Ecto neural progenitor cell (in vitro differentiated cells): ENCODE measurements around the gene PLAAT2.
"Not testable (repeated sequence)": the region's sequence is repeated elsewhere in the genome, so short reads cannot be mapped to it uniquely, and the experiment has no call there.

Source experiments
- DNase-seq: peaks from one replicate; pipeline ENCODE4 v3.0.0-alpha.2; 2018; ENCODE audit warnings: low spot score

PLAAT2 gene

DNA sequence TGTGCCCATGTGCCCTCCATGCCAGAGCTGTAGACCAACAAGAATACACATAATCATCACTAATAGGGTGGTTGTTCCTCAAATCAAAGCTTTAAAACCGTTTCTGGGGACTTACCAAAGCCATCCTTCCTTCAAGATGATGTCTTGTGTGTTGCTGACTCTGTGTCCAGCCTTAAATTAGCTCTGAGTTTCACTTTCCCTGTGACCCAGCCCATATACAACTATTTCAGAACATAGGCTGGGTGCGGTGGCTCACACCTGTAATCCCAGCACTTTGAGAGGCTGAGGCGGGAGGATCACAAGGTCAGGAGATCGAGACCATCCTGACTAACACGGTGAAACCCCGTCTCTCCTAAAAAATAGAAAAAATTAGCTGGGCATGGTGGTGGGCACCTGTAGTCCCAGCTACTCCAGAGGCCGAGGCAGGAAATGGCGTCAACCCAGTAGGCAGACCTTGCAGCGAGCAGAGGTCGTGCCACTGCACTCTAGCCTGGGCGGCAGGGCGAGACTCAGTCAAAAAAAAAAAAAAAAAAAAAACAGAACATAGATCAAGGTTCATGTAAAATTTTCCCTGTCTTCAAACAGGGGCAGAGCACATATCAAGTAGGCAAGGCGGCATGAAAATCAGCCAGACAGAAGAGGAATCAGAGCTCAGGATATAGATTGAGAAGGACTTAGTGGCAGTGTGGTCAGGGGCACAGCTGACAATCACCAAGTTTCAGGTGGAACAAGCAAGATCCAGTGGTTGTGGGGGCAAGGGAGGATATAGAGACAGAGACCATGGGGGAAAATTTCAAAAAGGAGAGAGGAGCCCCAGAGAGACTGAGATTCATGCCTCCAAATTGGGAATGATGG, at the start of gene PLAAT2:
Gene PLAAT2, minus strand, starts transcription at position 179 of the 855 bp plus-strand sequence. Its CDS starts 55 bp downstream, at position 124.
- DNase-seq = no peak

DNA sequence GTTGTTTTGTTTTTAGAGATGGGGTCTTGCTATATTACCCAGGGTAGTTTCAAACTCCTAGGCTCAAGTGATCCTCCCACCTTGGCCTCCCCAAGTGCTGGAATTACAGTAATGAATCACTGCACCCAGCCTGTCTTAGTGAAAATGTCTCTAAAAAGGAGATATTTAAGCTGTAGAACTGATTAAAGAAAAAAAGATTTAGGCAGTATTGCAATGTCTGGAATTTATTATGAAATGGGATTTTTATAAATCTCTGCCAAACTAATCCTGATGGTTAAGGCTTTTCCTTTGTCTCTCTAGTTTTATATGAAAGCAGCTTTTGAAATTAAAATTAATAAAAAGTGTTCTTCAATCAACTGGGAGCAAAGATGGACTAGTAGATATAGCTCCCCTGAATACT, 49.0 kb upstream of the PLAAT2 start:
- no peak for DNase-seq

DNA sequence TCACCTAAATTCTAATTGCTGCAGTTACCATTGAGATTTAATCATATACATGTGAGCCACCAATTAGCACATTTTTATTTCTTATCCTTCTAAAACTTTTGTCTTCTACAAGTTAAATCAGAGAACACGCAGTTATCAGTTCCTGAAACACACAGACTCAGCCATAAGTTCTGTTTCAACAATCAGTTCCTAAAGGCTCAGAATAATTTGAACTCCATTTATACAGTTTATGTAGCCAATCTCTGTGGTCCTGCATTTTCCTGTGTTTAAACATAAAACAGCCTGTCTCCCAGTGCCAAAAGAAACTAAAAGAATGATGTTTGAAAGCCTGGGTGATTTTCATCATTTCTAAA, 48.2 kb upstream of the PLAAT2 start:
- DNase-seq = no peak

DNA sequence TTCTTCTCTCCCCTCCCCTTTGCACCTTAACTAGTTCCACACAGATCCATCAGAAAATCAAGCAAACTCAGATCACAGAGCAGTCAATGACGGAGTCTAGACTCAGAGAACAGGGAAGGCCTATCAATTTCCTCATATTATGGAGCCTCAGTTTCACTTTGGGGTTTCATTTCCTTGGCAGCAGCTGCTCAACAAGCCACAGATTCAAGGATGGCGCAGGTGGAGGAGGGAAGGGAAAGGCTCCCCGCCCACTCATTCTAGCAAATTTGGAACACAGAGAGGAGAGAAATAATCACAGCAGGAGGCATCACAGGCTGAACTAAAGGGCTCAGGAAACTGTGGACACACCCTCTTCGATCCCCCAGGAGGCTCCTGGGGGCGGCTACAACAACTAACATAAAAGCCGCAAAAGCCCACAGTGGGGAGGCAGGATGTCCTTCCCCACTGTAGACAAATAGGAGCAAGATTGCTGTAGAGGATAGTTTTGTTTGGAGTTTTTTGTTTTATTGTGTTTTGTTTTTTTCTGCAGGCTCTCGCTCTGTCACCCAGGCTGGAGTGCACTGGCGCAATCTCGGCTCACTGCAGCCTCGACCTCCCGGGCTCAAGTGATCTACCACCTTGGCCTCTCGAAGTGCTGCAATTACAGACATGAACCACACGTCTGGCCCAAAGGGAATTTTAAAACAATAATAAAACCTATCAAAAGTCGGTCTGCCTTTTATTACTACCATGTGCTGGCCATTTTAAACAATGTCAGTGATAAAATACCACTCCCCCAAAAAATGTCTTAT, 47.6 kb upstream of the PLAAT2 start:
- DNase-seq = no peak

DNA sequence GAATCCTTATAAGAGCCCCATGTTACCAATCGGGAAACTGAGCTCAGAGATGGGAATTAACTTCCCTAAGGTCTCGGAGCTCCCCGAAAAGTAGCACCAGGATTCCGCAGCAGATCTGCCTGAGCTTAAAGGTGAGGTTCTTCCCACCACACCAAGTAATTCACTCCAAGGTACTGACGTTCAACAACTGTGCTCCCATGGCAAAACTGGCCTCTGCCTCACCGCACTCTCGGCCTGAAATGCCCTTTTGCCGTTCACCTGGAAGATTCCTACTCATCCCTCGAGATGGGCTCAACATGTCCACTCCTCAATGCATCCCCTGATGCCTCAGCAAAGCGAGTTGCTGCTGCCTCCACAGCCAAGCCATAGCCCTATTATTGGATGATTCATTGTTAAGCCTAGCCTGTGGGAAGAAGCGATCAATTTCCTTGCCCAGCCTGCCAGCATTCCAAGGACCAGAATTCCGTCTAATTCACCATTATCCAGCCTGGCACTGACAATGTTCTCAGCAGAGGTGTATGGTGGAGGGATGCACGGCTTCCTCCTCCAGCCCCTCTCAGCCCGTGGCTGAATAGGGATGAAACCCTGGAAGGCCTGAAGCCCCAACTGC, 46.9 kb upstream of the PLAAT2 start:
- DNase-seq = no peak

DNA sequence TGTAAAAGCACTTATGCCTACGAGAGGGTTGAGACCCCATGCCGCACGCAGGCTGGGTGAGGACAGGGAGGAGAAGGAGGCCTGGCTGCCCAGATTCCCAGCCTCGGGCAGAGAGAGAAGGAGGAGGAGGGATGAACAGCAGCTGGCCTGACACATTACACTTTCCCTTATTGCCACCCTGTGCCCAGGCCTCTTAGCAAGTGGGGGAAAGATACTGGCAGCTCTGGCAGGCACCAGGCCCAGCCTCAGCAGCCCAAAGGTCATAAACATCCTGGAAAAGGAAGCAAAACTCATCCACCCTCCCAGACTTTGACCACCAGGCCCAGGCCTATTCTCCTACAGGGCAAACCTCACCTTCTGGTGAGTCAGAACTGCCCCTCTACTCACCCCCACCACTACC, 46.4 kb upstream of the PLAAT2 start:
- no peak for DNase-seq

DNA sequence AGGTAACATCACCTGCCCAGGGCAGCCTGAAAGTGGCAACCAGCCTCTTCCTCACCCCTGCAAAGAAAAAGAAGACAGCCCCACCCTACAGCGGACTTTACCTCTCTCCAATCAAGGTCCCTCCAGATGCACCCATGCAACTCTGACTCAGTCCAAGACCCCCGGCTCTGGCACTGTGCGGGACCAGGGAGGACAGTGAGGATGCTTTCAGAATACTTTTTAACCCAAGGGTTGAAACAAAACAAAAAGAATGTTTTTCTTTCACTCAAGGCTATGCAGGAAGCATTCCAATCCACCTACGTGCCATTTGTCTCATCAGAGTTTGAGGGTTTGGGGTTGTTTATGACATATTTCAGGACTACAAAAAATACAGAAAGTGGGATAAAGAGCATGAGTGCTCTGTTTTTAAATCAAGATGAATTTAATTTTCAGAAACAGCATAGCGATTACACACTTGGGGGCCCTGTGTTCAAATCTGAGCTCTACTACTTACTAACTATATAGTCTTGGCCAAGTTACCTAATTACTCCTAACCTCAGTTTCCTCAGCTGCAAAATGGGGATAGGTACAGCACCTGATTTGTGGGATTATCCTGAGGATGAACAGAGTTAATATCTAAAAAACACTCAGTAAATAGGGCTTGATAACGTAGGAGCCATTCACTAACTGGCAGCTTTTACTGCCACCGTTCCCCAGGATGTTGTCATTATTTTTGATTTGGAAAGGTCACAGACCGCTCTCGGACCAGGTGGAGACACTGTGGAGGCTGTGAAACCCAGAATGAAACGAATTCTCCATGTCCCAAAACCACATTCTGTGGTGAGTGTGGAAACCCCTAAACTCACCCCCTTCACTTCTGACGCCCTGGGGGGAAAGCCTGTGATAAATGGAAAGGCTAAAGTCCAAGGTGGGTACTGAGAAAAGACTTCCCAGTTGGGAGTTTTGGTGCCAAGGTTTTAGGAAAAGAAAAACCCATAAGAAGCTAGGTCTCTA, 45.5 kb upstream of the PLAAT2 start:
- DNase-seq = no peak

DNA sequence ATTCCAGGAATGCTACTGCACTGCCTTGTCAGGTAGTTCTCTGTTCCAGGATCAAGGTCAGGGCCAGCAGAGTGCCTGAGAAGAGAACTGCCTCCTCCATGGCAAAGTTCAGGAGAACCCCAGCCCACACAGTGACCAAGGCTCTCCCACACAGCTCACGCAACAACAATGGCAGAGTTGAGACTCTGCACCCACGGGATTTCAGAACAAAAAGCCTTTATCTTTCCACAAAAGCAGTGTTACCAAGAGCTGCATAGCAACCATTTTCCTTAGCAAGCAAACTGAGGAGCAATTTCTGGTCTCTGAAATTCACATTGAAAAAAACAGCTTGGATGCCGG, 40.0 kb upstream of the PLAAT2 start:
- no peak for DNase-seq

DNA sequence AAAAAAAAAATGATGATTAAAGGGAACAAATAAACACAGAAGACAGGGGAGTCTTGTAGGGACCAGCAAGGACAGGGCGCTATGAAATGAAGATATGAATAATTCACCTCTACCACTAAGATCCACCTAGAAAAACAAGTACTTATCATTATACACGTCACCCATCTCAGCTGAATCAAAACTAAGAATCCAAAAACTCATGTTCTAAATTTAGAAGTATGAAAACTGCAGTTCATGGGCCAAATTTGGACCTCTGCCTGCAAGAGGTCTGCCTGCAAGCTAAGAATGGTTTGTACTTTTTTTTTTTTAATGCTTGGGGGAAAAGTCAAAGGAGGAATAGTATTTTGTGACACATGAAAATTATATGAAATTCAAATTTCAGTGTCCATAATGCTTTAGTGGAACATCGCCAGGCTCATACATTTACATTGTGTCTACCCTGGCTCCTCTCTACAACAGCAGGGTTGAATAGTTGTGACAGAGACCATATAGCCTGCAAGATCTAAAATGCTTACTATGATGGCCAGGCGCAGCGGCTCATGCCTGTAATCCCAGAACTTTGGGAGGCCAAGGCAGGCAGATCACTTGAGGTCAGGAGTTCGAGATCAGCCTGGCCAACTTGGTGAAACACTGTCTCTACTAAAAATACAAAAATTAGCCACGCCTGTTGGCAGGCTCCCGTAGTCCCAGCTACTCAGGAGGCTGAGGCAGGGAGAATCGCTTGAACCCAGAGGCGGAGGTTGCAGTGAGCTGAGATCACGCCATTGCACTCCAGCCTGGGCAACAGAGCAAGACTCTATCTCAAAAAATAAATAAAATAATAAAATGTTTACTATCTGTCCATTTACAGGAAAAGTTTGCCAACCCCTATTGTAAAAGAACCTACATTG, 39.4 kb upstream of the PLAAT2 start:
- DNase-seq = not testable (repeated sequence)

DNA sequence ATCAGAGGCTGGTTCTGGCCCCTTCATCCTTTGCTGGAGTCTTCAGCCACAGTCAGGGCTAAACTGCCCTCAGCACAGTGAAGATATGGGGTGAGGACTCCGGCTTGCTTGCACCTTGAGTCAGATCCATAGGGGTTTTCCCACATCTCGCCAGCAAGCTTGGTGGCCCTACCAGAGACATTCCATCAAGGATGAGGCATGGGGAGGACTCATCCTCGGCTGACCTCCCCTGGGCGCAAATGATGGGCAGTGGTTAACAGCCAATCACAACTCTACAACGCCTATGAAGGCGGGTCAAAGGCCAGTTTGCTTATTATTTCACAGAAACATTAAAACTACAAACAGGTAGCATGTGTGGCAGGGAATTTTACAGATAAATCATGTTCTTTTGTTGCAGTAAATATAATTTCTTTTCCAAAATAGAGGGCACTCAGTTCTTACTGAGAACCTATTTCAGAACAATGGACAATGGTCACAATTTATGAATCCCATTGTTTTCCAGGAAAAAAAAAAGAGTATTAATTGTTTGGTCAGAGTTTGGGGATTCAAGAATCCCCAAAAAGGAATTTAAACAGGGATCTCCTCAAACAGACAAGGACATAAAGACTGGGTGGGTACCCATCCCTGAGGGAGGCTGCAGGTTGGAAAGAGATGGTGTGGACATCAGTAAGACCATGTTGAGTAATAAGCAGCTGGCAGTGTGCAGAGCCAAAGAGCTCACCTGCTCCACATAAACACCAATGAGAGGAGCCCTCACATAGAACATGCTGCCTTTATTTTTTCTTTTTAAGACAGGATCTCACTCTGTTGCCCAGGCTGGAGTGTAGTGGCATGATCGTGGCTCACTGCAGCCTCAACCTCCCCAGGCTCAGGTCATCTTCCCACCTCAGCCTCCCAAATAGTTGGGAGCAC, 36.3 kb upstream of the PLAAT2 start:
- DNase-seq = no peak

DNA sequence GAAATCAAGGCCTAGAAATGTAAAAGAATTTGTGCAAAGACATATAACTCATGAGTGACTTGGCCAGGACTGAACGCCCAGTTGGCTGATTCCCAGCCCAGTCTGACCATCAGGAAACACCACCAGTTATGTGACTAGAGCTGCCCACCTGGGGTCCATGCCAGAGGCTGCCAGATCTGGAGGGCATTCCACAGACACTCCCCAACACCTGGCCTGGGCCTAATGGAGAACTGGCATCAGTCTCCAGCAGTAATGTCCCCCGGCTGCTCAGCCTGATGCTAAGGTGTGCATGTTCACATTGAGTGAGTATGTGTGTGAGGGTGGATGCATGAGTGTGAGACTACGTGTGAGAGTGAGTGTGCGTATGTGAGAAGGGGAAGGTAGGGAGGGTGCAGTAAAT, 35.4 kb upstream of the PLAAT2 start:
- DNase-seq = no peak

DNA sequence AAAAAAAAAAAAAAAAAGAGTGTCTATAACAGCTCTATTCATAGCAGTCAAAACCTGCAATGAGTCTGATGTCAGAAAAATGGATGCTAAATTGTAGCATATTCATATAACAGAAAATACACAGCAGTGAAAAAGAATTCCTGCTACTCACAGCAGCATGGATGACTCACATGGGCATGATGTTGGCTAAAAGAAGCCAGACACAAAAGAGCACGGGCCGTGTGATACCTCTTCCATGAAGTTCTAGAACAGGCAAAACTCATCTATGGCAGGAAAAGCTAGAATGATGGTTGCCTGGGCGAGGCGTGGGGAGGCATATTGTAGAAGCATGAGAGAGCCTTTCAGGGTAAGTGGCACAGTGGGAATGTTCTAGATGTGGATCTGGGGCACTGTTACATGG, 32.1 kb upstream of the PLAAT2 start:
- no peak for DNase-seq

DNA sequence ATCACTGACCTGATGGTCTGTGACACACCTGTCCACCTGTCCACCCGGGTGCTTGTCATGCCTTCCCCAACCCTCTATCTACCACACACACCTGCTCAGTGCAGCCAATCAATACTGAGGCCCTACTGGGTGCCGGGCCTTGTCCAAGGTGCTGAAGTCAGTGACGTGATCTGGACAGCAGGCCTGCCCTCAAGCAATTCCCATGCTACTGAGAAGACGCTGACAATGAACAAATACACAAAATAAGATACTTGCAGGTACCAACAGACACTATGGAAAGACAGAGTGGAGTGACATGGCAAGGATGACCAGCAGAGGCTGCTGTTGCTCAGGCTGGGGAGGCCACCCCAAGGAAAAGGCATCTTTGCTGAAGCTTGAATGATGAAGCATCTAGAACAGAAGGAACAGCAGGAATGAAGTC, 29.8 kb upstream of the PLAAT2 start:
- no peak for DNase-seq

DNA sequence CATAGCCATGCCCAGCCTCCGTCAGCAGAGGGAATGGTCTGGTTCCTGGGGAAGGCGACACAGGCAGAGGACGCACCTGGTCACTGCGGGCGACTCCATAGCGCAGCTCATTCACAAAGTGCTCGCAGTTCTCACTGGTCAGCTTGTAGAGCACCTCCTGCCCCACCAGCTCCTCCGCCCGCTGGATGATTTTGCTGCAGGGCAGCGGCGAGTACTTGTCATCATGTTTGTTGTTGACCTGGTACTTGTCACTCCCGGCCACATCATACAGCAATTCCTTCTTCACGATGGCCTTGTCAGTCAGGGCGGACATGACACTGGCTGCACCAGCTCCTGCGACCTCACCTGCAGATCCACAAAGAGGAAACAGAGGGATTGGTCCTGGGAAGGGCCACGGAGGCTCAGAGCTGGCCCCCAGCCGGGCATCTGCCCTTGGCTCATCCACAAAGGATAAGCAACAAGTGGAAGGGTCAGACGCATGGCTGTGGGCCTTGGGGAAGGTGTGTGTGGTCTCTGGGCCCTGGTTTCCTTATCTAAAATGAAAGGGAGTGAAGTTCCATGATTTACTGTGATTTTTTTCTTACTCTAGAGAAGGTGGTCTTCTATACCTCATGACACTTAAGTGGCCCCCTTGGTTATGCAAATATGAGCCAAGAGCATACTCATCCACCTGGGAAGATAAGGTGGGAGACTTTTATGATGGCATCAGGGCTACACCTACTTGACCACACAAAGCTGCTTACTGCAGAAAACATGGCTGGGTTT, 27.0 kb upstream of the PLAAT2 start:
- DNase-seq = no peak

DNA sequence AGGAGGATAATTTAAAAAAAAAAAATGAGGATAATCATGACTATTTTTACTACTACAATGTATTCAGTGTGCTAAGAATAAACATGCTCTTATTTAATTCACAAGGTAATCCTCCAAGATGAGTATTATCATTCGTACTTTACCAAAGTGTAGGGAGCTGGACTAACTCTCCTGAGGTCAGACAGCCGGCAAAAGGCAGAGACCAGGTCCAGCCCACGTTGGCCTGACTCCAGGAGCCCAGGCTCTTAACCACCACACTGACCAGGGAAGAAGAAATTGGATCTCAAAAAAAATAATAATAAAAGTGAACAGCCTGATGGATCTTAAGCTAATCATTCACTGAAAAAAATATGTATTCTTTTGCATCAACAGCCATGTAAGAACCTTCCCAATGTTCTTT, 25.8 kb upstream of the PLAAT2 start:
- no peak for DNase-seq

DNA sequence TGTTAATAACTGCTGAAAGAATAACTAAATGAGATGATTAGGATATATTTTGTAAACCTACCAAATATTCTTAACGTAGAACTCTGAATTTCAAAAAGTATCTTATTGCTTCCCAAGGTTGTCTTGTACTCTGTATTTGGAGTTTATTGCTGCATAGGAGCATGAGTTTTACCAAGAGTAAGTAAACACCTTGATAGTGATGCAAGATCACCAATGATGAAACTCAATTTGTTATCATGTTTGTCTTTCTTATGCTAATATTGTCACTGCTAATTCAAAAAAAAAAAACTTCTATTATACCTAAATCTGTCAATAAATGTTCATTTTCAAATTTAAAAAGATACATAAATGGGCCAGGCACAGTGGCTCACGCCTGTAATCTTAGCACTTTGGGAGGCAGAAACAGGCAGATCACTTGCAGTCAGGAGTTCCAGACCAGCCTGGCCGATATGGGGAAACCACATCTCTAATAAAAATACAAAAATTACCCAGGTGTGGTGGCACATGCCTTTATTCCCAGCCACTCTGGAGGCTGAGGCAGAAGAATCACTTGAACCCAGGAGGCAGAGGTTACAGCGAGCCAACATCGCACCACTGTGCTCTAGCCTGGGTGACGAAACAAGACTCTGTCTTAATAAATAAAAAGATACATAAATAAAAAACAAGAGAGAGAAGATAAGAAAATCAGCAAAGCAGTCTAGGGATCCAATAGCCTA, 23.4 kb upstream of the PLAAT2 start:
- no peak for DNase-seq

DNA sequence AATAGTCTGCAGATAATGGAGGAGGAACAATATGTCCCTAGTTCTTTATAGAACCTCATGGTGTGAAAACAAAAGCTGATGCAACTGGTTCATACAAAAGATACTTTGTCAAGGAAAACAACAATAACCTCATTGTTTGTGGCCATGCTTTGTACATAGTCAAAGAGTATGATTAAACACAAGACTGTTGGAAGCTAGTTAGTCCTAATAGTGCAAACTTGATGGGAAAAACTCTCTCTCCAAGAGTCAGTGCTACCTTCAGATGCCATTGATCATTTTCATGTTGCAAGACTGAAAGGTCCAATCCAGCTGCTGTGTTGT, 20.1 kb upstream of the PLAAT2 start:
- no peak for DNase-seq

DNA sequence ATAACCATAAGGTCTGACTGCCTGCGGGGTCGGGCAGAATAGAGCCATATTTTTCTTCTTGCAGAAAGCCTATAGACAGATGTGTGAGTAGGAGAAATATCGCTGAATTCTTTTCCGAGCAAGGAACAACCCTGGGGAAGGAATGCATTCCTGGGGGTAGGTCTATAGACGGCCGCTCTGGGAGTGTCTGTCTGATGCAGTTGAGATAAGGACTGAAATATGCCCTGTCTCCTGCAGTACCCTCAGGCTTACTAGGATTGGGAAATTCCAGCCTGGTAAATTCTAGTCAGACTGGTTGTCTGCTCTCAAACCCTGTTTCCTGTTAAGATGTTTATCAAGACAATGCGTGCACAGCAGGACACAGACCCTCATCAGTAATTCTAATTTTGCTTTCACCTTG, 18.0 kb upstream of the PLAAT2 start:
- DNase-seq = not testable (repeated sequence)
